Trophoblast cell (in vitro differentiated cells and primary cell): ENCODE results near the gene ZNF669.

Source experiments
- DNase-seq, 2 donors: peaks; one replicate each; pipeline ENCODE4 v3.0.0-alpha.2; 2016
- H2AFZ ChIP-seq: 2 replicates; pipeline ENCODE4 v1.6.1; 2013; ENCODE audit warnings: low read length, moderate library complexity, mild to moderate bottlenecking; ENCODE audit not compliant: insufficient read depth, poor library complexity
- H2AK5ac ChIP-seq: 2 replicates; pipeline ENCODE4 v1.6.1; 2013; ENCODE audit warnings: mild to moderate bottlenecking, low read length
- H2BK120ac ChIP-seq: 2 replicates; pipeline ENCODE4 v1.6.1; 2013; ENCODE audit warnings: low read length, mild to moderate bottlenecking, moderate library complexity; ENCODE audit not compliant: insufficient read depth, poor library complexity
- H2BK12ac ChIP-seq: 2 replicates; pipeline ENCODE4 v1.6.1; 2013; ENCODE audit warnings: mild to moderate bottlenecking, low read length, moderate library complexity
- H2BK5ac ChIP-seq: 2 replicates; pipeline ENCODE4 v1.6.1; 2013; ENCODE audit warnings: low read length, low read depth, moderate library complexity, mild to moderate bottlenecking; ENCODE audit not compliant: poor library complexity
- H3K14ac ChIP-seq: 2 replicates; pipeline ENCODE4 v1.6.1; 2013; ENCODE audit warnings: mild to moderate bottlenecking, low read length
- H3K18ac ChIP-seq: 2 replicates; pipeline ENCODE4 v1.6.1; 2013; ENCODE audit warnings: mild to moderate bottlenecking, low read length
- H3K23ac ChIP-seq: 2 replicates; pipeline ENCODE4 v1.6.1; 2013; ENCODE audit warnings: low read length
- H3K27ac ChIP-seq: 2 replicates; pipeline ENCODE4 v1.5.1; 2013; ENCODE audit warnings: low read depth, mild to moderate bottlenecking, inconsistent platforms, low read length, moderate library complexity
- H3K27me3 ChIP-seq: 2 replicates; pipeline ENCODE4 v1.6.1; 2013; ENCODE audit warnings: inconsistent platforms, mild to moderate bottlenecking, low read length, moderate library complexity; ENCODE audit not compliant: insufficient read depth
- H3K36me3 ChIP-seq, 2 experiments: 1 replicate in 1 of 2; 2 replicates in 1 of 2; pipeline ENCODE4 v1.6.1; 2013; ENCODE audit warnings: low read length in 2 of 2, mild to moderate bottlenecking in 2 of 2, moderate library complexity in 1 of 2; ENCODE audit not compliant: insufficient read depth in 2 of 2, control insufficient read depth in 1 of 2
- H3K4ac ChIP-seq: 2 replicates; pipeline ENCODE4 v1.6.1; 2013; ENCODE audit warnings: low read depth, mild to moderate bottlenecking, low read length, moderate library complexity
- H3K4me1 ChIP-seq, 2 experiments: 1 replicate in 1 of 2; 2 replicates in 1 of 2; pipeline ENCODE4 v1.6.1; 2013; ENCODE audit warnings: low read length in 2 of 2, mild to moderate bottlenecking in 2 of 2, moderate library complexity in 1 of 2; ENCODE audit not compliant: insufficient read depth in 2 of 2, control insufficient read depth in 1 of 2
- H3K4me2 ChIP-seq: 2 replicates; pipeline ENCODE4 v1.6.1; 2013; ENCODE audit warnings: inconsistent platforms, mild to moderate bottlenecking, low read length, moderate library complexity
- H3K4me3 ChIP-seq: 2 replicates; pipeline ENCODE4 v1.5.1; 2013; ENCODE audit warnings: mild to moderate bottlenecking, low read depth, low read length, inconsistent platforms
- H3K79me1 ChIP-seq: one replicate; pipeline ENCODE4 v1.6.1; 2013; ENCODE audit warnings: low read length
- H3K79me2 ChIP-seq: 2 replicates; pipeline ENCODE4 v1.6.1; 2013; ENCODE audit warnings: low read length, mild to moderate bottlenecking; ENCODE audit not compliant: control insufficient read depth, insufficient read depth, poor library complexity
- H3K9ac ChIP-seq: 2 replicates; pipeline ENCODE4 v1.6.1; 2013; ENCODE audit warnings: mild to moderate bottlenecking, low read length
- H3K9me3 ChIP-seq: 2 replicates; pipeline ENCODE4 v1.6.1; 2013; ENCODE audit warnings: low read depth, mild to moderate bottlenecking, control low read depth, inconsistent platforms, low read length; ENCODE audit not compliant: insufficient read depth
- H4K12ac ChIP-seq: 2 replicates; pipeline ENCODE4 v1.6.1; 2013; ENCODE audit warnings: low read depth, mild to moderate bottlenecking, low read length, moderate library complexity
- H4K8ac ChIP-seq: 2 replicates; pipeline ENCODE4 v1.6.1; 2013; ENCODE audit warnings: low read depth, mild to moderate bottlenecking, low read length, moderate library complexity
- H4K91ac ChIP-seq: one replicate; pipeline ENCODE4 v1.6.1; 2013; ENCODE audit warnings: low read depth, mild to moderate bottlenecking, low read length, moderate library complexity
- WGBS: extraction: QIAGEN DNeasy Blood & Tissue Kit; methylation state at CpG from one replicate; pipeline ENCODE4 v1.1.7; 2013; ENCODE audit warnings: missing lambda C conversion rate; ENCODE audit not compliant: insufficient read length, insufficient coverage; ENCODE audit errors: extremely low coverage; 5-methylcytosine and 5-hydroxymethylcytosine counted together

The ZNF669 gene

GRCh38 chr1:247077213-247077612 lies 26.9 kb downstream of the ZNF669 start:
- H3K4me1 ChIP-seq = peaks cover 0 to 8% of the 10 kb centered on the region in 2 experiments
- H3K27ac ChIP-seq = no peak overlapping the region
- no CpG with 5 or more reads among the region's 3 CpGs for WGBS
- H3K79me1 ChIP-seq = peaks cover 7% of the 10 kb centered on the region
- H3K23ac ChIP-seq = no peak overlapping the region
- no peak overlapping the region for H3K4ac ChIP-seq
- no peak overlapping the region for H3K4me2 ChIP-seq
- no peak overlapping the region for H4K8ac ChIP-seq
- H3K4me3 ChIP-seq = no peak overlapping the region
- peaks cover 10% of the 10 kb centered on the region for H3K79me2 ChIP-seq
- H3K36me3 ChIP-seq = peaks cover 2 to 7% of the 10 kb centered on the region in 2 experiments
- no peak overlapping the region for H2BK120ac ChIP-seq
- DNase-seq = no peak
- H3K9ac ChIP-seq = no peak overlapping the region
- H2BK12ac ChIP-seq = no peak overlapping the region
- no peak overlapping the region for H3K14ac ChIP-seq
- no peak overlapping the region for H2AFZ ChIP-seq
- no peak overlapping the region for H3K18ac ChIP-seq
- H4K91ac ChIP-seq = no peak overlapping the region
- H3K9me3 ChIP-seq = peaks cover 2% of the 10 kb centered on the region
- H4K12ac ChIP-seq = no peak overlapping the region
- H3K27me3 ChIP-seq = no peaks in the 10 kb centered on the region
- H2AK5ac ChIP-seq = no peak overlapping the region
- H2BK5ac ChIP-seq = no peak overlapping the region

DNA sequence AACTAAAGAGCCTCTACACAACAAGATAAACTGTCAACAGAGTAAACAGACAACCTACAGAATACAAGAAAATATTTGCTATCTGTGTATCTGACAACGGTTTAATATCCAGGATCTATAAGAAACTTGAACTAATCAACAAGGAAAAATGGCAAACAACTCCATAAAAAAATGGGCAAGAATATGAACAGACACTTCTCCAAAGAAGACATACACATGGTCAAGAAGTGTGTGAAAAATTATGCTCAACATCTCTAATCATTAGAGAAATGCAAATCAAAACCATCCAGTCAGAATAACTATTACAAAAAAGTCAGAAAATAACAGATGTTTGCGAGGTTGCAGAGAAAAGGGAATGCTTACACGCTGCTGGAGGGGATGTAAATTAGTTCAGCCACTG lies 33.5 kb downstream of the ZNF669 start:
- H3K27me3 ChIP-seq = no peaks in the 10 kb centered on the region
- WGBS = no CpG with 5 or more reads among the region's 3 CpGs

DNA sequence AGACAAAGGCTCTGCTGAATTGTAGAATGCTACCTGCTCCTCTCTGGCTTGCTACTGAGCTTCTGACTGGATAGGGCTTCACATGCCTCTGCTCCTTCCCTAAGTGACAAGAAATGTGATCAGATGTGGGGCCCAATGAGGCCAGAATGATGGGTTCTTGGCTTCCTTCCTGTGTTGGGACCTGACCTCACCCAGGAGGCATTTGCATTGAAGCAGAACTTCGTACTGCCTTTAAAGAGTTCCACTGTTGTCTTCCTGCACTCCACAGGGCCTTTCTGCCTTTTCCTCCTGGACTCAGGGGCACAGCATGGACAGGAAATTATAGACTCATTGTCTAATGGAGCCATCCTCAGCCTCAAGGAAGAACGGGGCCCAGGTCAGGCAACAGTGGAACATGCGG lies 39.9 kb downstream of the ZNF669 start:
- Histone ChIP-seq H3K14ac (no peak overlapping the region), H3K9ac (no peak overlapping the region), H3K27me3 (no peaks in the 10 kb centered on the region), H2BK5ac (no peak overlapping the region), H2AK5ac (no peak overlapping the region), H2AFZ (no peak overlapping the region), H4K12ac (no peak overlapping the region), H2BK12ac (no peak overlapping the region), H3K4me1 (peaks cover 0 to 3% of the 10 kb centered on the region in 2 experiments), H4K91ac (no peak overlapping the region), H3K9me3 (peaks cover 4% of the 10 kb centered on the region), H3K36me3 (no peaks in the 10 kb centered on the region), H3K23ac (no peak overlapping the region), H4K8ac (no peak overlapping the region), H3K4me2 (no peak overlapping the region), H3K79me2 (no peaks in the 10 kb centered on the region), H2BK120ac (no peak overlapping the region), H3K27ac (no peak overlapping the region), H3K4ac (no peak overlapping the region), H3K18ac (no peak overlapping the region), H3K4me3 (no peak overlapping the region), H3K79me1 (no peaks in the 10 kb centered on the region)
- DNase-seq = no peak
- WGBS = no CpG with 5 or more reads among the region's 3 CpGs

More for the DNA sequence above, 33.5 kb downstream of the ZNF669 start:
- no peak overlapping the region for H3K14ac ChIP-seq
- peaks cover 4 to 7% of the 10 kb centered on the region in 2 experiments for H3K36me3 ChIP-seq
- no peak overlapping the region for H4K8ac ChIP-seq
- H2BK5ac ChIP-seq = no peak overlapping the region
- H4K91ac ChIP-seq = no peak overlapping the region
- H3K23ac ChIP-seq = no peak overlapping the region
- H3K18ac ChIP-seq = no peak overlapping the region
- H2AK5ac ChIP-seq = no peak overlapping the region
- no peak overlapping the region for H3K4ac ChIP-seq
- H2BK120ac ChIP-seq = no peak overlapping the region
- H3K4me2 ChIP-seq = no peak overlapping the region
- H3K9me3 ChIP-seq = peaks cover 7% of the 10 kb centered on the region
- no peak overlapping the region for H3K27ac ChIP-seq
- H3K79me1 ChIP-seq = no peaks in the 10 kb centered on the region
- no peaks in the 10 kb centered on the region for H3K4me1 ChIP-seq
- H4K12ac ChIP-seq = no peak overlapping the region
- H3K79me2 ChIP-seq = peaks cover 6% of the 10 kb centered on the region
- no peak for DNase-seq
- H2BK12ac ChIP-seq = no peak overlapping the region
- no peak overlapping the region for H3K4me3 ChIP-seq
- H3K9ac ChIP-seq = no peak overlapping the region
- H2AFZ ChIP-seq = no peak overlapping the region

DNA sequence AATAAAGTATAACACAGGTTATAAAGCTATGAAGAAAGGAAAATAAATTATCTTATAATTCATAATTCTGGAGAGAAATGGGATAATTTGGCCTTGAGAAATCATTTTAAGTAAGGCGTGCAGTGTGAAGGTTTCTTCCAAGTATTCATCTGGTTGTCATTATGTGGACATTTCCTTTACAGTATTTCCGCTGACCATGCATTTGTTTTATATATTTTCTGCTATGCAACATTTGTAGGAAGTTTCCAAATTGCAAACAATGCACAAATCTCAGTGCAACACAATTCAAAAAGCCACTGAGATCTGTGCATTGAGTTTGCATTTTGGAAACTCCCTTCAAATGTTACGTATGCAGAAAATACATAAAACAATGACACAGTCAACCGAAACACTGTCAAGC lies 43.4 kb downstream of the ZNF669 start:
- no peak overlapping the region for H3K4me3 ChIP-seq
- no peak for DNase-seq
- no peak overlapping the region for H3K4me2 ChIP-seq
- H2BK12ac ChIP-seq = no peak overlapping the region
- H4K12ac ChIP-seq = no peak overlapping the region
- no peak overlapping the region for H2AFZ ChIP-seq
- H3K36me3 ChIP-seq = no peaks in the 10 kb centered on the region
- H3K4ac ChIP-seq = no peak overlapping the region
- H3K9me3 ChIP-seq = peaks cover 2% of the 10 kb centered on the region
- H2BK5ac ChIP-seq = no peak overlapping the region
- H3K27me3 ChIP-seq = no peaks in the 10 kb centered on the region
- H2BK120ac ChIP-seq = no peak overlapping the region
- no peak overlapping the region for H3K18ac ChIP-seq
- no peaks in the 10 kb centered on the region for H3K79me2 ChIP-seq
- H3K27ac ChIP-seq = no peak overlapping the region
- no peak overlapping the region for H2AK5ac ChIP-seq
- H3K79me1 ChIP-seq = no peaks in the 10 kb centered on the region
- H3K9ac ChIP-seq = no peak overlapping the region
- H3K14ac ChIP-seq = no peak overlapping the region
- H4K8ac ChIP-seq = no peak overlapping the region
- no CpG with 5 or more reads among the region's 4 CpGs for WGBS
- peaks cover 0 to 3% of the 10 kb centered on the region in 2 experiments for H3K4me1 ChIP-seq
- no peak overlapping the region for H3K23ac ChIP-seq
- H4K91ac ChIP-seq = no peak overlapping the region
